ENCODE results near the gene SETD4.

Gene SETD4

GRCh38 chr21:36044056-36044455 is 16.3 kb downstream of the SETD4 start:
- no peak for DNase-seq

- DNase-seq = no peak
Observed at GRCh38 chr21:36041910-36042309, 18.4 kb downstream of the SETD4 start.

GRCh38 chr21:36040389-36040788 is 19.9 kb downstream of the SETD4 start:
- no peak for DNase-seq

- DNase-seq = no peak
Observed at GRCh38 chr21:36039861-36040260, 20.5 kb downstream of the SETD4 start.

DNA sequence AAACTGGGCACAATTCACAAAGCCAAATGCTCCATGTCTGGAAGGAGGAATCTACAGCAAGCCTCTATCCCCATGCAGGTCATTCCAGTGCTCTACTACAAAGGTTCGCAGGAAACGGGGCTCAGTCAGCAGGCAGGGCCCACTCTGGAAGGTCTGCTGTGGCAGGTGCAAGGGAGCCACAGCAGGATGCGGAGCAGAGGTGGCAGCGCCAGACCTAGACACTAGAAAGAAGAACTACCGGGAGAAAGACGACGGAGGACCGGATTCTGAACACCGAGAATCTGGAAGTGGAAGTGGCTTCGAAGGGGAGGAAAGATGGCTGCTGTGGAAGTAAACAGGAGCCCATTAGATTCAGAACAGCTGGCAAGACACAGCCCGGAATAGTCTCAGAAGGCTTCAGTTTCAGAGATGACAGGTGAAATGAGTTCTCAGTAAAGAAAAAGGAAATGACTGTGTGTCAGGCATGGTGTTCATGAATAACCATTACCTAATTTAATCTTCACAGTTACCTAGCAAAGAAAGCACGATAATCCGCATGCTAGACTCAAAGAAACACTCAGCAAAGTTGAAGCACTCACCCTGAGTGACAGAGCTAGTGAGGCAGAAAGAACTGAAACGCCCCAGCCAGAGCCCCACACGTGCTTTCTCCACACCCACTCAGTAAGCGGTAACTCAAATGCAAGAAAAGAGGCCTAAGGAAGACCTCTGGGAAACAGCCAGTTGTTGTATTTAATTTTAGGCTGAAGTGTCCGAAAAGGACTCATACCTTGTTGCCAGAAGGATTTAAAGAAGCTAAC is 21.4 kb downstream of the SETD4 start:
- DNase-seq = no peak

GRCh38 chr21:36035381-36035791 is 24.9 kb downstream of the SETD4 start:
- DNase-seq = no peak

DNA sequence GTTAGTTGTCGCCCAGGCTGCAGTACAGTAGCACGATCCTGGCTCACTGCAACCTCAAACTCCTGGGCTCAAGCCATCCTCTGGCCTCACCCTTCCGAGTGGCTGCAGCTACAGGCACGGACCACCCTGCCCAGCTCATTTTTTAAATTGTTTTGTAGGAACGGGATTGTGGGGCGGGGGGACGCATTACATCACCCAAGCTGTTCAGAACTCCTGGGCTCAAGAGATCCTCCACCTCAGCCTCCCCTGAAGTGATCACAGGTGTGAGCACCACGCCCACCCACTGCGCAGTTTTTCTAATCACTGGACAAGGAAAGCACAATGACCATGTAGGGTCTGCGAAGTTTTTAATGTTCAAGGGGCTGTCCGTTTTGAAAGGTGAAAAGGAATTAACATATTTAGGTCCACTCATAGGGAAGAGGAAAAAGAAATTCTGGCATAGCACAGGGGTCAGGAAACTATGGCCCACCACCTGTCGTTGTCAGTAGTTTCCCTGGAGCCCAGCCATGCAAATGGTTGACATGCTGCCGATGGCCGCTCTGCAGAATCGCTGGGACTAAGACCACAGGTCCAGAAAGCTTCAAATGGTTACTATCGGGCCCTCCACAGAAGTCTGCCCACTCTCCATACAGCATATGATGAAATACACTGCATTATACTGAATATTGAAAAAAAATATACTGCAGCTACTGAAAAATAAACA is 26.0 kb downstream of the SETD4 start:
- DNase-seq = no peak

- DNase-seq = no peak
Observed at GRCh38 chr21:36032647-36033406, 27.5 kb downstream of the SETD4 start.

DNA sequence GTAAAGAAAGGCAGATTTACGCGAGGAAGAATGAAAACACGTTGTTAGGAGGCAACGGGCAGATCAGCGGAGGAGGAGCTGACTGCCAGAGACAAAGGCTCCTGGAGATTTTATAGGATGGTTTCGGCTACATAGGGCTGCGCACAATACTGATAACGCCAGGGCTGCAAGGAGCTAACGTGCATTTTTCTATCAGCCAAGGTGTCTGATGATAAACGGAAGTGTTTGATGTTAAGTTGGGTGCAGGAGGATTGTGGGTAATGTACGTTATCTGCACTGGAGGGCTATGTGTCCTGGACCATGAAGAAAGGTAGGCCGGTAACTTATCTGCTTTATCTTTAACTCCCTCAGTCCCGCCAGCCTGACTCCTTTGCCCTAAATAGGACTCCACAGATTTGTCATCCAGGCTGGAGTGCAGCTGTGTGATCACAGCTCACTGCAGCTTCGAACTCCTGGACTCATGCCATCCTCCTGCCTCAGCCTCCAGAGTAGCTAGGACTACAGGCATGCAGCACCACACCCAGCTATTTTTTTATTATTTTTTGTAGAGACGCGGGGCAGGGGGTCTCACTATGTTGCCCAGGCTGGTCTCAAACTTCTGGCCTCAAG is 29.6 kb downstream of the SETD4 start:
- DNase-seq = no peak

DNA sequence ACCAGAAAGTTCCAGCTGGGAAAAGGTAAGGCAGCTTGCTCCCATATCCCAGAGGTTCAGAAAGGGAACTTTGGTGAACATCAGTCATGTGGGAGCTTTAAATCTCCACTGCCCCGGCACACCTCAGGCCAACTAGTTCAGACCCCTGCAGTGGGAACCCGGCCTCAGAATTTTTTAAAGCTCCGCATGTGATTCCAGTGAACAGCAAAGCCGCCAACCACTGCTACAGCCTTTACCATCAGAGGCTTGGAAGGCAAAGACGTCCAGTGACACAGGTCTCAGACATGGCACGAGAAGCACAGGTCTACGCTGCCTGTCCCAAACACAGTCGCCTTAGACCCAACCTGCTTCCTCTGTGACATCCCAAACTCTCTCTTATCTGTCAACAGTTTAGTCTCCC is 31.0 kb downstream of the SETD4 start:
- DNase-seq = no peak

DNA sequence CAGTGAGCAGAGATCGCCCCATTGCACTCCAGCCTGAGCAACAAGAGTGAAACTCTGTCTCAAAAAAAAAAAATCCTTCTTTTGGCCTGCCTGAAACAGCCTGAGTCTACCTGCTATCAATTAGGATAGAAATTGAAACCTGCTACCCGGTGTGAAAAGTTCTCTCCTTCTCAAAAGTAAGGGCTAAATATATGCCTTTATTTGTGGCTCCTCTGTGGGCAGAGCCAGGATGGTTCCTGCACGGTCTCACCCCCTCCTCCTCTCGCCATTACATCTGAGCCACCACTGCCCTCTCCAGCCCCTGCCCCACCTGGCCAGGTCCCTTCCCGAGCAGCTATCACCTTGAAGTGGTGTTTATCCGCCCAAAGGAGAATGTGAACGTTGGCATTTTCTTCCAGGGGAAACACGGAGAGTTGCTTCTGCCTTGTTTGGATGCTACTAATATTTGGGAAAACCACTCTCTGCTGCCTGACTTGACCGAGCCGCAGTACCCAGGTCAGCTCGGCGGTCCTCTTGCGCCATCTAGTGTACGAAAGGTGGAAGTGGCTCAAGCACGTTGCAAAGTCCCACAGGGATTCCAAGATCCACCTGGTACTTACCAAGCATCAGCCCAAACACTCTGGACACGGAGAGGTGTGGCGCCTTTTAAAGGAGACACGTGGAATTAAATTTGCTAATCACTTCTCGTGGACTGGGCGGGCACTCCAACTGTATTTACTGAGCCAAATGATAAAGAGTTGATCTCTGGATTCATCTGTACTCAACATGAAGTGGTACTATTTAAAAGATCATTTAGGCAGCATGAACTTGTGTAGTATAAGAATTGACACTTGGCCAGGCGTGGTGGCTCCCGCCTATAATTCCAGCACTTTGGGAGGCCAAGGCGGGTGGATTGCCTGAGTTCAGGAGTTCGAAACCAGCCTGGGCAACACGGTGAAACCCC is 31.9 kb downstream of the SETD4 start:
- DNase-seq = peak; percentile 58

DNA sequence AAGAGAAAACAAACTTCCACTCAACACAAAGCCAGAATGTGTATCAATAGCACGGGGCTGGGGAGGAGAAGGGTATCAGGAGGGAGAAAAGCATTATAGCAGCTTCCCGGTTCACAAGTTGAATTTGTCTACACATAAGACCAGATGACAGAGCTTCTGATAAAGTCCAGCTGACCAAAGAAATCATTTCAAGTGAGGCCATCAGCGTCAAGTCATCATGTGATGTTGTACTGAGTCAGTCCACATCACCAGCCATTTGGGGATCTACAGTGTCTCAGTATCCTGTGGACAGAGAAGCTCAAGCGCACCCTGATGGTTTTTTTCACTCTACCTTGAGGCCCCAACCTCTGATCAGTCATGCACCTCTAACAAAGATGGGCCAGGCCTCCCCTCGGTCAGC is 33.0 kb downstream of the SETD4 start:
- DNase-seq = no peak

DNA sequence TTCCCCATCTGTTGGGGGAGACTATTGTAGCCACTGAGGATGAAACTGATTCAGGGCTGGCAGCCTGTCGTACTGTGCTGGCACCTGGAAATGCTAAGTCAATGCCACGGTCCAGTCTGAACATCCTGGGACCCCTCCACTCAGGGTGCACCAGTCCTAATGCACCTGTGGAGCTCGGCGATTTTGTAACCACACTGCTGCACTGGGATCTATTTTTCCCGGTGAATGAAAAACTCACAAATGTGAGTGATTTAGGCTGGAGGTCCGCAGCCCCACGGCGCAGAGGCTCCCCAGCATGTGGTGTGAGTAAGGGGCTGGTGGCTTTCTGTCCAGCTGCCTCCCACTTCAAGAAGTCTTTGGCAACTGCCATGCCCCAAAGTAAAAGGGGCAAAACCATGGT is 35.5 kb downstream of the SETD4 start:
- DNase-seq = no peak

DNA sequence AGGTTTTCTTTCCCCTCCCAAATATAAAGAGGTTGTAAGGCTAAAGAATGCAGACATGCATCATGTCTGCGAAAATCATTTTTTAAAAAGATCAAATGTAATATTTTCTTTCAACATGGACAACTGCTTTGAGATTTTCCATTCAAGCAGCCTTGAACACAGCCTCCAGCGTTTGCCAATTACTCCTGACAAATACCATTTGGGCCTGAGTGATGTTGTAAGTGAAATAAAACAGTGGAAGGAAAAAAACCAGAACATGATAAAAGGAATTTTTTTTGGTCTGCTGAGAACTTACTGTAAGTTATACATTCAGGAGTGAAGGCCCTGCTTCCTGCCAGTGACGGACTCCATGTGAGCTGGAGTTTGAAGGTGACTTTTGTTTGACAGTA is 37.2 kb downstream of the SETD4 start:
- no peak for DNase-seq

DNA sequence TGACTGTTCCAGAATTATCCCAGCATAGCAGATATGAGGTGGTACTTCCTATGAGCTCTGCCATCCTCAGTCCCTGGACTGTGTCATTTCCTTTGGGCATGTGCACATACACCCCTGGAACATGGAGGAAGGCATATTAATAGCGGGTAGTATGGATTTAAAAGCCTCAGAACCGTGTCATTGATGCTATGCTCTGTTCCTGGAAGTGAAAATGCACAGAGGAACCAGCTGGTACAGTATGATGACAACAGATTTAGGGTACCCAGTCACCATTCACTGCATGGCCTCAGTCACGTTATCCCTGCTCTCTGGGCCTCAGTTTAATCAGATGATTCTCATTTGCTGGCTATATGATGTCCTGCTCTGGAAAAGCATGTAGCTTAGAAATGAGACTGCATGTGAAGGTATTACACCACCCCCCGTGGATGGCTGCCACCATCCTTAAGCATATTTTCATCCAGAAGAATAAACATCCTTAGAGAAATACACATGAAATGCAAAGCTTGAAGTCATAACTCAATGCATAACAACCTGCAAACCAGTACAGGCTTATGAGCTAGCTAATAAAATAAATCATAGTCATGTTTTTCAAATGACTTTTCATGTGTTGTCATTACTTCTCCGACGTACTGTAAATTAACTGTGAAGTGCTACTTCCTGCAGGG is 37.8 kb downstream of the SETD4 start:
- DNase-seq = no peak

DNA sequence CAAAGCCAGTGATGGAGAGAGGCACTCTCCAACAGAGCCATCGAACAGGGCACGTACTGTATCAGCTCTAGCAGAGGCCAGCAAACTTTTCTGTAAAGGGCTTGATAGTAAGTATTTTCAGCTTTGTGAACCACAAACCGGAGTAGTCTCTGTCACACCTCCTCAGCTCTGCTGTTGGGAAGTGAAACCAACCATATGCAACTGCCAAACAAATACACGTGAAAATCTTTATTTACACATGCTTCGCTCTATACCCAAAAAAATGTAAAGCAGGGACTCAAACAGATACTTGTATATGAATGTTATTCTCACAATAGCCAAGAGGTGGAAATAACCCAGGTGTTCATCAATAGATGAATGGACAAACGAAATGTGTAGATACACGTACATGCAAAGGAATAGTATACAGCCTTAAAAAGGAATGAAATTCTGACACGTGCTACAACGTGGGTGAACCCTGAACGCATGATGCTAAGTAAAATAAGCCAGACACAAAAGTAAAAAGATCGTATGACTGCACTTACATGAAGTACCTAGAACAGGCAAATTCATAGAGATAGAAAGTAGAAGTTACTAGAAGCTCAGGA is 39.0 kb downstream of the SETD4 start:
- DNase-seq = no peak

- no peak for DNase-seq
Observed at GRCh38 chr21:36015045-36015444, 45.3 kb downstream of the SETD4 start.

DNA sequence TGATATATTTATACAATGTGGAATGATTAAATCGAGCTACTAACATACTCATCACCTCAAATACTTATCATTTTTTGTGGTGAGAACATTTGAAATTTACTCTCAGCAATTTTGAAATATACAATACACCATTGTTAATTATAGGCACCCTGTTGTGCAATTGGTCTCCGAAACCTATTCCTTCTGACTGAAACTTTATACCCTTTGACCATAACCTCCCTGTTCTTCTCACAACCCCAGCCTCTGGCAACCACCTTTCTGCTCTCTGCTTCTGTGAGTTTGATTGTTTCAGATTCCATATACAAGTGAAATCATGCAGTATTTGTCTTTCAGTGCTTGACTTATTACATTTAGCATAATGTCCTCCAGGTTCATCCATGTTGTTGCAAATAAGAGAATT is 49.5 kb downstream of the SETD4 start:
- no peak for DNase-seq

GRCh38 chr21:36008505-36008904 is 51.8 kb downstream of the SETD4 start:
- DNase-seq = no peak

DNA sequence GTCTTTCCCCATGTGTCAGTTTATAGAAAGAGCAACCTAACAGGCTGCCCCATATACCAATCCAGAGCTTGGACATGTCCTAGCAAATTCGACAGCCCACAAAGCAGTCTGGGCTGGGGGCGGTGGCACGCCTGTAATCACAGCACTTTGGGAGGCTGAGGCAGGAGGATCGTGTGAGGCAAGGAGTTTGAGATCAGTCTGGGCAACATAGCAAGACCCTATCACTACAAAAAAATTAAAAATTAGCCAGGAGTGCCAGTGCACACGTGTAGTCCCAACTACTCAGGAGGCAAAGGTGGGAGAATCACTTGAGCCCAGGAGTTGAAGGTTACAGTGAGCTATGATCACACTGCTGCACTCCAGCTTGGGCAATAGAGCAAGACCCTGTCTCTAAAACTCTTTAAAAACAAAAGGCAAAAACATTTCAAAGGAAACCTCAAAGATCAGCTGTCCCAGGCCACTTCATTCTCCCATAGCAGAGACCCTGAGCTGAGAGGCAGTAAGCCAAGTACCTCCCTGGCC is 54.4 kb downstream of the SETD4 start:
- no peak for DNase-seq

GRCh38 chr21:36005018-36005417 is 55.3 kb downstream of the SETD4 start:
- DNase-seq = no peak

Measured in activated CD4-positive, alpha-beta T cell treated with anti-CD3 and anti-CD28 coated beads, Interleukin-2, amount 50 U/mL, for 1 hour (primary cell).